Measurements from ENCODE around the gene GUK1. TPM values are rescaled to one million over a fixed set of nuclear protein-coding genes. Genes with fewer than 3 reads are reported as not detected.
A peak's percentile ranks its signal among the peaks of the same experiment; 100 is the strongest.

The GUK1 gene
- polyA plus RNA-seq, 3 donors: 262 to 391 (median 316) TPM

GRCh38 chr1:228194436-228194835, 54.4 kb downstream of the GUK1 start:
- WGBS (ENCODE audit: insufficient coverage): 87% methylated on average over 2 of the region's 3 CpGs

GRCh38 chr1:228194921-228195812, 55.1 kb downstream of the GUK1 start:
- H3K4me3 Mint-ChIP-seq: no peak overlapping the region
- H3K27ac ChIP-seq (ENCODE audit: low read depth in 1 of 2, low read length in 2 of 2): no peak overlapping the region
- H3K27ac Mint-ChIP-seq: peak overlapping the region in 1 of 7 donors; percentile 18
- H3K4me1 Mint-ChIP-seq: no peaks in the 10 kb centered on the region
- no peak overlapping the region for H3K9ac ChIP-seq (ENCODE audit: insufficient read depth, low read length, poor library complexity, severe bottlenecking)
- intact Hi-C loops (cut with micrococcal nuclease): no loop called here
- WGBS (ENCODE audit: insufficient coverage): 97% methylated on average over 7 of the region's 8 CpGs
- H3K79me2 ChIP-seq (ENCODE audit: insufficient read depth, low read length): no peaks in the 10 kb centered on the region
- H4K20me1 ChIP-seq (ENCODE audit: insufficient read depth, low read length): no peaks in the 10 kb centered on the region
- H2AFZ ChIP-seq (ENCODE audit: insufficient read depth, low read depth, low read length, poor library complexity, severe bottlenecking): no peak overlapping the region
- H3K27me3 Mint-ChIP-seq (ENCODE audit: low read depth in 3 of 3): peaks cover 1 to 2% (median 2%) of the 10 kb centered on the region in 3 donors
- no peak overlapping the region for H3K4me3 ChIP-seq (replicated peaks in 1 of 3; ENCODE audit: low read depth in 2 of 3, low read length in 3 of 3)
- H3K4me1 ChIP-seq (ENCODE audit: control insufficient read depth in 1 of 2, insufficient read depth in 2 of 2, low read length in 2 of 2): no peaks in the 10 kb centered on the region
- H3K9me3 Mint-ChIP-seq: peaks cover 14 to 26% (median 22%) of the 10 kb centered on the region in 7 donors
- TF ChIP-seq CTCF (IDR thresholded peaks at IDR 0.05): no peak
- H3K27me3 ChIP-seq (ENCODE audit: control insufficient read depth in 2 of 2, insufficient read depth in 2 of 2, low read length in 2 of 2): no peaks in the 10 kb centered on the region
- peaks cover 14 to 24% of the 10 kb centered on the region in 2 donors for H3K9me3 ChIP-seq (replicated peaks in 1 of 2; ENCODE audit: control insufficient read depth in 1 of 2, insufficient read depth in 1 of 2, low read length in 2 of 2)
- H3K36me3 ChIP-seq (replicated peaks in 1 of 2; ENCODE audit: control insufficient read depth in 1 of 2, insufficient read depth in 2 of 2, low read length in 2 of 2): no peaks in the 10 kb centered on the region
- H3K36me3 Mint-ChIP-seq: no peaks in the 10 kb centered on the region
- no peak for DNase-seq
- no peak overlapping the region for H3K4me2 ChIP-seq (replicated peaks; ENCODE audit: extremely low read depth, low read length, poor library complexity, severe bottlenecking)

More at GRCh38 chr1:228194436-228194835, 54.4 kb downstream of the GUK1 start:
- intact Hi-C loops (cut with micrococcal nuclease): no loop called here
- no peak for TF ChIP-seq CTCF (IDR thresholded peaks at IDR 0.05)
- Histone ChIP-seq H2AFZ (ENCODE audit: insufficient read depth, low read depth, low read length, poor library complexity, severe bottlenecking) (no peak overlapping the region), H3K27ac (ENCODE audit: low read depth in 1 of 2, low read length in 2 of 2) (no peak overlapping the region), H3K4me2 (replicated peaks; ENCODE audit: extremely low read depth, low read length, poor library complexity, severe bottlenecking) (no peak overlapping the region), H3K36me3 (replicated peaks in 1 of 2; ENCODE audit: control insufficient read depth in 1 of 2, insufficient read depth in 2 of 2, low read length in 2 of 2) (no peaks in the 10 kb centered on the region), H3K4me1 (ENCODE audit: control insufficient read depth in 1 of 2, insufficient read depth in 2 of 2, low read length in 2 of 2) (no peaks in the 10 kb centered on the region), H3K79me2 (ENCODE audit: insufficient read depth, low read length) (no peaks in the 10 kb centered on the region), H4K20me1 (ENCODE audit: insufficient read depth, low read length) (no peaks in the 10 kb centered on the region), H3K9ac (ENCODE audit: insufficient read depth, low read length, poor library complexity, severe bottlenecking) (no peak overlapping the region), H3K27me3 (ENCODE audit: control insufficient read depth in 2 of 2, insufficient read depth in 2 of 2, low read length in 2 of 2) (no peaks in the 10 kb centered on the region), H3K9me3 (replicated peaks in 1 of 2; ENCODE audit: control insufficient read depth in 1 of 2, insufficient read depth in 1 of 2, low read length in 2 of 2) (peaks cover 11 to 17% of the 10 kb centered on the region in 2 donors), H3K4me3 (replicated peaks in 1 of 3; ENCODE audit: low read depth in 2 of 3, low read length in 3 of 3) (no peak overlapping the region)
- no peaks in the 10 kb centered on the region for H3K36me3 Mint-ChIP-seq
- peaks cover 11 to 22% (median 16%) of the 10 kb centered on the region in 7 donors for H3K9me3 Mint-ChIP-seq
- no peak overlapping the region for H3K27ac Mint-ChIP-seq
- peaks cover 1 to 2% (median 2%) of the 10 kb centered on the region in 3 donors for H3K27me3 Mint-ChIP-seq (ENCODE audit: low read depth in 3 of 3)
- no peak for DNase-seq
- no peak overlapping the region for H3K4me3 Mint-ChIP-seq
- no peaks in the 10 kb centered on the region for H3K4me1 Mint-ChIP-seq
